Activated CD8-positive, alpha-beta memory T cell treated with anti-CD3 and anti-CD28 coated beads, Interleukin-2, amount 50 U/mL, for 24 hours (primary cell): Measurements from ENCODE around the gene CDK4.

Experiments used
- DNase-seq: peaks from one replicate; pipeline ENCODE4 v3.0.0-alpha.2; 2020; ENCODE audit errors: extremely low read depth

Gene CDK4

DNA sequence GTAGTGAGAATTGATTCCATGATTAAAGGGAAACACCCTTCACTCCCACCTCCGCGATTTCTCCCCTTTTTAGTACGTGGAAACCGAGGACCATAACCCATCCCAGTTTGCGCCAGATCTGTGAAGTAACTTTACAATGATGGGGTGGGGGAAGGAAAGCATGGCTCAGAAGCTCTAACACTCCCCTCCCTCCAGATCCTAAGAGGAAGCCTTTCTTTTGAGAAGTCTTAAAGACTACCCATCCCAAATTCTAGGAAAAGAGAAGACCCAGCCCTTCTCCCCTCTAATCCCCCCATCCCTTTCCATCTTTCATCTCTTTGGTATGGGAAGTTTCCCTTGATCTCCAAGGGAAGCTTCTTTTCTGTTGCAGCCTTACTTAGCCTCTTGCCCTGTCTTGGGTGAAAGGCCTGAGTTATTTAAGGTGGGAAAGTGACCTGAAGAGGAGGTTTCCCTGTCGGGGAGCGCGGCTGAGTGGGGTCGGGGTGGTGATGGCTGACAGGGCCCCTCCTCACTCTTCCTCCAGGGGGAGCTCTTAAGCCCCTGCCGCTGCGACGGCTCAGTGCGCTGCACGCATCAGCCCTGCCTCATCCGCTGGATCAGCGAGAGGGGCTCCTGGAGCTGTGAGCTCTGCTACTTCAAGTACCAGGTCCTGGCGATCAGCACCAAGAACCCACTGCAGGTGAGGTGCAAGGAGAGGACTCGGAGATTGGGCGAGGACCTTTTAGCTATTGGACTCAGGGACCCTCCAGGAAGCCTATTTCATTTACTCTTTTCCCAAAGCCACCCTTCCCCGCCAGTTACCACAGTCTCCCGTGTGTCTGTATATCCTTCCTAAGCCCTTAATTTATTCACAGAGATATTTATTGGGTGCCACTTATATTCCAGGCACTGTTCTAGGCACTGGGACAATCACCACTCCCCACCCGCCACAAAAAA, 4.6 kb upstream of the CDK4 start:
- DNase-seq: no peak

- no peak for DNase-seq
These were observed 3.6 kb upstream of the CDK4 start for GRCh38 chr12:57755454-57756372.

- DNase-seq: no peak
These were observed 3.0 kb upstream of the CDK4 start for GRCh38 chr12:57755194-57755453.

GRCh38 chr12:57754411-57755193, 2.5 kb upstream of the CDK4 start, which contains the start of gene MARCHF9:
TSS of gene MARCHF9 (plus strand) at chr12:57755103. CDS start at chr12:57755529, 426 bp downstream.
- DNase-seq: no peak

DNA sequence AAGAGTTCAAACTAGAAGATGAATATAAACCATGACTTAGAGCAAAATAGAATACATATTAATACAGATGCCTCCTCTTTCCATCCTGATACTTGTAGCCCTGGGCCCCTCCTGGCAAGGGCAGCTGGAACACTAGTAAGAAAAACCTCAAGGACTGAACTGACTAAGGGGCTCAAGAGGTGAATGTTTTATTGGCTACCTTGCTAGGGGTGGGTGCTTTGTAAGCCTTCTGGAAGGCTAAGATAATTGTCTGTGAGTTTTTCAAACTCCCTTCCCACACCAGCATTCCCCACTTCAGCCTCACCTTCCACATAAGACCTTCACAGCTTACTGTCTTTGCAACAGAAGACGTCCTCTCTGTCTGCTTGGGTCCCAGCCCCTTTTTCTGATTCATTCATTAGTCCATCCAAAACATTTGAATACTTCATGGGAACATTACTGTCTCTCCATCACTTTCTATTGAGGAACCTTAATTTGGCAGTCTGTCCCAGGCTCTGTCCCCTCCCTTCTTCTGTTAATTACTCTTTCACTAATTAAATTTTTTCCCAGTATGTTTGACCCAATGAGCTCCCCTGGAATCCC, 1.7 kb upstream of the CDK4 start:
- DNase-seq: no peak

GRCh38 chr12:57752668-57753000, 524 bp upstream of the CDK4 start:
- DNase-seq: no peak

GRCh38 chr12:57751432-57751787, 700 bp downstream of the CDK4 start:
- no peak for DNase-seq

- DNase-seq: no peak
These were observed 1.3 kb downstream of the CDK4 start for GRCh38 chr12:57750561-57751431.

DNA sequence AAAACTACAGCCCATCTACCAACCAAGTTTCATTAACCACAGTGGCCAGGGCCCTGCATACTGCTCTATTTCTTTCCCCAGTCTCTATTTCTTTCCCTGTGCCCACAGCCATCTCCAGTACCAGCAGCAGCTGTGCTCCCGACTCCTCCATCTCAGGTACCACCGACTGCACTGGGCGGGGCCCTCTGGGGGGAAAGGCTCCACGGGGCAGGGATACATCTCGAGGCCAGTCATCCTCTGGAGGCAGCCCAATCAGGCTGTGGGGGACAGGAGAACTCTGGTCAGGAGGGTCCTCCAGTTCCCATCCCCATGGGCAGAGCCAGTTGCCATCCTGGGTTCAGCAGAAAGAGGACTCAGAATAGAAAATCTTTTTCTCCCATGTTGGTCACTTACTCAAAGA, 3.0 kb downstream of the CDK4 start:
- no peak for DNase-seq

- DNase-seq: no peak
These were observed 6.1 kb downstream of the CDK4 start for GRCh38 chr12:57746025-57746424.

DNA sequence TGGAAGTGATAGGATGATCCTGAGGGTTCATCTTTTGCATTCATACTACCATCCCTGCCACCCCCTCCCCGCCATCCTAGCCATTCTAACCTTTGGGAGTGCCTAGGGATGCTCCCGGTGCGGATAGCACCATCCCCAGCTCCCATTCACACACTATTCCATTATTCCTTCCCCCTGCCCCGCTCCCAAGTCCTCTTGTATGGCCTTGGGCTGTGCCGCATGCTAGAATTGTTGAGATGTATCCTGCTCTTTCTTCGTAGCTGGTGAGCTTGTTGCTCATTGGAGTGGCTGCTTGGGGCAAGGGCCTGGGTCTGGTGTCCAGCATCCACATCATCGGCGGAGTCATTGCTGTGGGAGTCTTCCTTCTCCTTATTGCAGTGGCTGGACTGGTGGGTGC, 6.6 kb downstream of the CDK4 start:
- no peak for DNase-seq

DNA sequence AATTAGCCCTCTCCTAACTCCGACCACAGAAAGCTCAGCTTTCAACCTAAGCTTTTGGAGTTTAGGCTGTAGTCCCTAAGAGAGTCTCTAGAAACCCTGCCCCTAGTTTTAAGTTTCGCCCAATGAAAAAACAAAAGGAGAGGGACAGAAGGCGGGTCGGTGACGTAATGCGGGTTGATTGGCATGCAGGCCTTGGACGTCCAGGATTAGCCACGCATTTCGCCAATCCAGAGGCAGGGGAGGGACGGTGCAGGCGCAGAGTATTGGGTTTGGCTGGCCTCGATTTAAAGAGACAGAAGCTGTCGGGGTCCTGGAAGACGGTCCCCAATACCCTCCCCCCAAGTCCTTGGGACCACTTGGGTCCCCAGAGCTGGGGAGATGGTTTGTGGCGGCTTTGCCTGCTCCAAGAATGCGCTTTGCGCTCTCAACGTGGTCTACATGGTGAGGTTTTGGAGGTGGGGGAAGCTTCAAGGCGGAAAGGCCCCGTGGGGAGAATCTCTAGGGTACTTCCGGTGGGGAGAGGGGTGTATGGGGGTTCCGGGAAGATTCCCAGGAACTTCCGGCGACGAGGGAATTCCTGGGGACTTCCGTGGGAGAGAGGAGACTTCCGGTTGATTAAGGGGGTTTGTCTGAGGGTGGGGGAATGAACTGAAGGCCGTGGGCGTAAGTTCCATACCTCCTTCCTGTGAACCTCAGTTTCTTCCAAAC, 7.2 kb downstream of the CDK4 start, which contains the start of gene TSPAN31:
TSS of gene TSPAN31 (plus strand) at position 263 of the 708 bp plus-strand sequence. CDS start at position 379, 116 bp downstream.
- DNase-seq: peak; percentile 89

DNA sequence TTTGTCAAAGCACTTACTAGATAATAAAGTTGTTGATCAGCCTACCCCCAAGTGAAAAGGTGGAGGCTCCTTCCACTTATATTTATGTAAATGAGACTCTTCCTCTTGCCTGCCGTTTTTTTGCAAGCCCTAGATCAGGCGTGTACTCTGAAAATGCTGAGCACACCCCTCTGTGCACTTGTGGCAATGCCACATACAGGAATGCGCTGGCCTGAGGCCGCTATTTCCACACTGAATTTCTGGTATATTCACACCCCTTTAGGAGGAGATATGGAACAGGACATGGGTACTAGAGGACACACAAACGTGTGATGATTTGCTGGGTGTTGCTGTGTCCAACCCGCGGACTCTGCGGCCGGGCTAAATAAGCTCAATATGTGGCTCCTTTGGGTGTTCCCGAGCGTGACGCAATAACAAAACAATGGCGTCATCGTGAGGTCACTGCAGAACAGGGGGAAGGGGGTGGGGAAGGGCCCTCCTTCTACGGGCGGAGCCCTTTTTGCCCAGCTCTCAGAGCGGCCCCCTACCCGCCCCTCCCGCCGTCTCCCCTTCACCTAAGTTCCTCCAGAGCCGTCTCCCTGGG, 7.8 kb downstream of the CDK4 start:
- no peak for DNase-seq

DNA sequence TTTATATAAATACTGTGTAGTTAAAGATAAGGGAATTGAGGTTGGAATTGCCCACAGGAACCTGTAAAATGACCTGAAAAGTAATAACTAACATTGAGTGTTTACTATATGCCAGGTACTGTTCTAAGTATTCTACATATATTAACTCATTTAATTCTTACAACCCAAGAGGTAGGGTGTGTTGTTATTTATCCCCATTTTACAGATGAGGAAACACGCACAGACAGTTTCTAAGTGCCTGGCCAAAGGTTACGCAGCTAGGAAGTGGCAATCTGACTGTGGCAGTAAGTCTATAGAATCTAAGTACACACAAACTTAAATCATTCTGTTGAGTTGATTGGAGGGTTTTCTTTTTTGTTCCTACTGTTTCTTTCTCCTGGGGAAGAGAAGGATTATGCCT, 8.3 kb downstream of the CDK4 start:
- no peak for DNase-seq

- DNase-seq: peak; percentile 64
These were observed 10.0 kb downstream of the CDK4 start for GRCh38 chr12:57741844-57742738.

DNA sequence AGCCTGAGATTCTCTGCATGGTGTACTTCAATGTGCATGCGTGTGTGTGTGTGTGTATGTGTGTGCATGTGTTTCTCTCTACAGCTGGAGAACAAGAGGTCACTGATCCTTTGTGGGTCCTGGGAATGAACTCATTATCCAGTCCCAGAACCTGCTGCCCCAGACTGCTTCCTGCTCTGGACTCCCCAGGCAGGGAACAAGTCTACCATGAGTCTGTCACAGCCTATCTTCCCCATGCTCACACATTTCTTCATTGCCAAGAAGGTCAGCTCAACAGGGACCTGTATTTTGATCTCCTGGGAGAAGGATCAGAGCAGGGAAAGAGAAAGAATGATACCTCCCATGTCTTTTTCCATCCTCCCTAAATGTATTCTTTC, 10.7 kb downstream of the CDK4 start:
- DNase-seq: no peak

GRCh38 chr12:57740656-57741412, 11.3 kb downstream of the CDK4 start:
- no peak for DNase-seq
